GM23338 (cell line): ENCODE measurements around the gene FAM171A1. TPM values are rescaled to one million over a fixed set of nuclear protein-coding genes. Genes with fewer than 3 reads are reported as not detected.

Experiments
- ATAC-seq: fragments of 200-7000 bp; cut with Tn5 transposase; 3 replicates; pipeline ENCODE4 v1.9.1; 2020
- DNase-seq: peaks from one replicate; pipeline ENCODE4 v3.0.0-alpha.2; 2015; ENCODE audit warnings: low spot score
- H2AFZ ChIP-seq: fragments of 200-600 bp; sonication (generic); 2 replicates; pipeline ENCODE4 v1.8.0; 2016; ENCODE audit warnings: antibody characterized with exemption, mild to moderate bottlenecking, moderate library complexity
- H3F3A ChIP-seq: fragments of 200-600 bp; sonication (generic); replicated peaks from 2 replicates; pipeline ENCODE4 v1.8.0; 2017; ENCODE audit warnings: antibody characterized with exemption, mixed run types, low read depth
- H3K27ac ChIP-seq: fragments of 200-600 bp; sonication (generic); 2 replicates; pipeline ENCODE4 v1.6.1; 2016; ENCODE audit warnings: low read depth
- H3K27me3 ChIP-seq: fragments of 200-600 bp; sonication (generic); 2 replicates; pipeline ENCODE4 v1.8.0; 2016; ENCODE audit warnings: mild to moderate bottlenecking, mixed run types, moderate library complexity; ENCODE audit not compliant: insufficient read depth
- H3K36me3 ChIP-seq: fragments of 200-600 bp; sonication (generic); 2 replicates; pipeline ENCODE4 v1.8.0; 2016; ENCODE audit warnings: mild to moderate bottlenecking; ENCODE audit not compliant: insufficient read depth
- H3K4me1 ChIP-seq: fragments of 200-600 bp; sonication (generic); 2 replicates; pipeline ENCODE4 v1.8.0; 2016; ENCODE audit warnings: mild to moderate bottlenecking, moderate library complexity; ENCODE audit not compliant: insufficient read depth
- H3K4me2 ChIP-seq: fragments of 200-600 bp; sonication (generic); 2 replicates; pipeline ENCODE4 v1.7.1; 2017; ENCODE audit warnings: mixed run types
- H3K4me3 ChIP-seq: fragments of 200-600 bp; sonication (generic); 2 replicates; pipeline ENCODE4 v1.6.1; 2016; ENCODE audit warnings: mixed run types
- H3K79me2 ChIP-seq: fragments of 200-600 bp; sonication (generic); replicated peaks from 2 replicates; pipeline ENCODE4 v1.8.0; 2017; ENCODE audit warnings: mild to moderate bottlenecking; ENCODE audit not compliant: insufficient read depth
- H3K9me2 ChIP-seq: fragments of 200-600 bp; sonication (generic); 2 replicates; pipeline ENCODE4 v1.8.0; 2017; ENCODE audit not compliant: insufficient read depth
- H4K20me1 ChIP-seq: fragments of 200-600 bp; sonication (generic); replicated peaks from 2 replicates; pipeline ENCODE4 v1.8.0; 2017; ENCODE audit warnings: mild to moderate bottlenecking; ENCODE audit not compliant: insufficient read depth
- H3K27ac Mint-ChIP-seq: 2 replicates; pipeline ENCODE4 v1.8.0; 2020; ENCODE audit warnings: inconsistent platforms, mild to moderate bottlenecking, moderate library complexity, mixed read lengths
- H3K27me3 Mint-ChIP-seq: 3 replicates; pipeline ENCODE4 v1.8.0; 2022; ENCODE audit warnings: low read depth, mild to moderate bottlenecking, moderate library complexity, mixed read lengths, inconsistent platforms; ENCODE audit not compliant: insufficient read depth, poor library complexity
- H3K36me3 Mint-ChIP-seq: 3 replicates; pipeline ENCODE4 v1.8.0; 2021; ENCODE audit warnings: low read depth, mild to moderate bottlenecking, inconsistent platforms, moderate library complexity, mixed read lengths
- H3K4me1 Mint-ChIP-seq: 3 replicates; pipeline ENCODE4 v1.8.0; 2020; ENCODE audit warnings: mild to moderate bottlenecking, inconsistent platforms, mixed read lengths
- H3K4me3 Mint-ChIP-seq: 3 replicates; pipeline ENCODE4 v1.8.0; 2021; ENCODE audit warnings: moderate library complexity, mild to moderate bottlenecking, inconsistent platforms, mixed read lengths
- H3K9me3 Mint-ChIP-seq: 3 replicates; pipeline ENCODE4 v1.8.0; 2020; ENCODE audit warnings: moderate library complexity, mild to moderate bottlenecking, inconsistent platforms, mixed read lengths
- CREB1 ChIP-seq: fragments of 250-450 bp; sonication (Bioruptor Pico); IDR thresholded peaks from 2 replicates; pipeline ENCODE4 v1.5.0; 2020; ENCODE audit warnings: low read depth, mild to moderate bottlenecking, moderate library complexity
- CTCF ChIP-seq, 2 experiments: fragments of 200-600 bp in 1 of 2; sonication (generic) in 1 of 2; conservative IDR thresholded peaks; 2 replicates each; pipeline versions ENCODE4 v1.5.1 to v1.6.1; 2016 to 2017; ENCODE audit warnings: antibody characterized with exemption in 2 of 2, low read depth in 2 of 2, mild to moderate bottlenecking in 2 of 2, moderate library complexity in 1 of 2
- JUNB ChIP-seq: IDR thresholded peaks from one replicate; pipeline ENCODE4 v1.6.1; 2016; ENCODE audit warnings: antibody characterized with exemption; ENCODE audit not compliant: unreplicated experiment
- NANOG ChIP-seq: IDR thresholded peaks from 2 replicates; pipeline ENCODE4 v1.6.1; 2016; ENCODE audit warnings: antibody characterized with exemption, borderline replicate concordance
- POLR2AphosphoS5 ChIP-seq: IDR thresholded peaks from 2 replicates; pipeline ENCODE4 v1.6.1; 2016; ENCODE audit warnings: antibody characterized with exemption, low read depth
- STAT1 ChIP-seq: IDR thresholded peaks from one replicate; pipeline ENCODE4 v1.6.1; 2016; ENCODE audit warnings: antibody characterized with exemption; ENCODE audit not compliant: unreplicated experiment
- ZNF331 ChIP-seq: fragments of 250-450 bp; sonication (Bioruptor Pico); IDR thresholded peaks from 2 replicates; pipeline ENCODE4 v1.5.0; 2020; ENCODE audit warnings: low read depth, mild to moderate bottlenecking, moderate library complexity
- ZNF462 ChIP-seq: fragments of 250-450 bp; sonication (Bioruptor Pico); IDR thresholded peaks from 2 replicates; pipeline ENCODE4 v1.5.0; 2020; ENCODE audit warnings: mild to moderate bottlenecking, moderate library complexity
- polyA plus RNA-seq: library from polyadenylated mRNA; unstranded; fragments of >200 nt; fragmentation: Nextera tagmentation; extraction: Ambion mirVana; gene quantifications from 2 replicates; pipeline ENCODE4 v1.2.1, GENCODE V29; 2016
- total RNA-seq: library from RNA; depleted of rRNA; stranded (reverse); fragments of >200 nt; shearing (Covaris generic); gene quantifications from 2 replicates; pipeline ENCODE4 v1.2.3, GENCODE V29; 2014

Gene FAM171A1
- total and polyA plus RNA-seq, 2 experiments from 2014 or later: 11.3 to 32.2 TPM

GRCh38 chr10:15309221-15309620 lies 61.9 kb downstream of the FAM171A1 start (continued):
- no peak for TF ChIP-seq ZNF462
- TF ChIP-seq STAT1: no peak

- H3K79me2 ChIP-seq: peaks cover 9% of the 10 kb centered on the region
- Mint-ChIP-seq H3K9me3 (no peaks in the 10 kb centered on the region), H3K27ac (peak overlapping the region; percentile 19; the same call in 1 of the 2 replicates), H3K4me1 (peaks cover 8% of the 10 kb centered on the region), H3K36me3 (no peaks in the 10 kb centered on the region), H3K27me3 (peaks cover 5% of the 10 kb centered on the region), H3K4me3 (no peak overlapping the region)
- H3F3A ChIP-seq: no peaks in the 10 kb centered on the region
- H3K9me2 ChIP-seq: no peaks in the 10 kb centered on the region
- no peak overlapping the region for H3K4me2 ChIP-seq
- ATAC-seq: no peak
- no peaks in the 10 kb centered on the region; the same call in 1 of the 2 replicates for H4K20me1 ChIP-seq
- DNase-seq: no peak
- no peaks in the 10 kb centered on the region for H3K4me1 ChIP-seq
- no peaks in the 10 kb centered on the region for H3K36me3 ChIP-seq
- no peak overlapping the region for H2AFZ ChIP-seq
- no peaks in the 10 kb centered on the region for H3K27me3 ChIP-seq
- no peak overlapping the region for H3K4me3 ChIP-seq
- H3K27ac ChIP-seq: no peak overlapping the region
- no peak for TF ChIP-seq ZNF462
- TF ChIP-seq JUNB: no peak
- no peak for TF ChIP-seq CREB1 (CRISPR knock-in tag)
- no peak for TF ChIP-seq ZNF331 (CRISPR knock-in tag)
- TF ChIP-seq POLR2AphosphoS5: no peak
- no peak for TF ChIP-seq CTCF (conservative IDR thresholded peaks at IDR 0.05; ENCODE audit: low read depth in 2 of 2)
- no peak for TF ChIP-seq NANOG
These were observed 64.3 kb downstream of the FAM171A1 start for GRCh38 chr10:15306735-15307280.
